ENCODE data around the gene GSTM4. TPM values are rescaled to one million over a fixed set of nuclear protein-coding genes. Genes with fewer than 3 reads are reported as not detected.

Gene GSTM4
- total and polyA plus RNA-seq, 2 experiments from 2014 or later, result 12.8 to 12.9 TPM

DNA sequence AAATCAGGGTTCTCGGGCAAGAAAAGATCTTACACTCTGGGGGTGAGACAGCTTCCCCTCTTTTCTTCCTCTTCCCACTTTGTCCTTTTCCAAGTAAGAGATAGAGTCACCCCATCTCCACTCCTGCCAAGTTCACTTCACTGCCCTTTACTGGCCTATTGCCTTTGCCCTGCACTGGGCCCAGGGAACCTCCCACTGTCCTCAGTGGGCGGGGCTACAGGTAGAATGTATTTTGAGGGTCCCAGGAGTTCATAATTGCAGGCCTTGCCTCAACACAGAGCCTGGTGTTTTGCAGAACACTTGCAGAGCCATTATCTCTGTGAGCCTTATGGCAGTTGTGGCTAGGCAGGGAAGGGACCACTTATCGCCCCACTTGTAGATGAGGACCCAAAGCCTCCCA is 33.0 kb upstream of the GSTM4 start:
- H3K27ac Mint-ChIP-seq, result peak overlapping the region; percentile 36; the same call in 1 of the 2 replicates
- H3K36me3 Mint-ChIP-seq (ENCODE audit: low read depth), result peaks cover 9% of the 10 kb centered on the region
- no peak for ATAC-seq
- Histone ChIP-seq H2AFZ (no peak overlapping the region), H4K20me1 (replicated peaks; ENCODE audit: insufficient read depth) (peaks cover 4% of the 10 kb centered on the region; the same call in 1 of the 2 replicates), H3K36me3 (ENCODE audit: insufficient read depth) (no peaks in the 10 kb centered on the region), H3K4me2 (no peak overlapping the region), H3K79me2 (replicated peaks; ENCODE audit: insufficient read depth) (peaks cover 37% of the 10 kb centered on the region), H3K9me2 (ENCODE audit: insufficient read depth) (no peaks in the 10 kb centered on the region), H3K4me3 (no peak overlapping the region), H3K27ac (ENCODE audit: low read depth) (no peak overlapping the region), H3F3A (replicated peaks; ENCODE audit: low read depth) (no peaks in the 10 kb centered on the region), H3K4me1 (ENCODE audit: insufficient read depth) (peaks cover 17% of the 10 kb centered on the region), H3K27me3 (ENCODE audit: insufficient read depth) (no peaks in the 10 kb centered on the region)
- H3K9me3 Mint-ChIP-seq, result no peaks in the 10 kb centered on the region
- peaks cover 36% of the 10 kb centered on the region for H3K4me1 Mint-ChIP-seq
- H3K4me3 Mint-ChIP-seq, result no peak overlapping the region
- TF ChIP-seq NANOG (IDR thresholded peaks at IDR 0.05; ENCODE audit: borderline replicate concordance), result no peak
- TF ChIP-seq, protein P1, sequence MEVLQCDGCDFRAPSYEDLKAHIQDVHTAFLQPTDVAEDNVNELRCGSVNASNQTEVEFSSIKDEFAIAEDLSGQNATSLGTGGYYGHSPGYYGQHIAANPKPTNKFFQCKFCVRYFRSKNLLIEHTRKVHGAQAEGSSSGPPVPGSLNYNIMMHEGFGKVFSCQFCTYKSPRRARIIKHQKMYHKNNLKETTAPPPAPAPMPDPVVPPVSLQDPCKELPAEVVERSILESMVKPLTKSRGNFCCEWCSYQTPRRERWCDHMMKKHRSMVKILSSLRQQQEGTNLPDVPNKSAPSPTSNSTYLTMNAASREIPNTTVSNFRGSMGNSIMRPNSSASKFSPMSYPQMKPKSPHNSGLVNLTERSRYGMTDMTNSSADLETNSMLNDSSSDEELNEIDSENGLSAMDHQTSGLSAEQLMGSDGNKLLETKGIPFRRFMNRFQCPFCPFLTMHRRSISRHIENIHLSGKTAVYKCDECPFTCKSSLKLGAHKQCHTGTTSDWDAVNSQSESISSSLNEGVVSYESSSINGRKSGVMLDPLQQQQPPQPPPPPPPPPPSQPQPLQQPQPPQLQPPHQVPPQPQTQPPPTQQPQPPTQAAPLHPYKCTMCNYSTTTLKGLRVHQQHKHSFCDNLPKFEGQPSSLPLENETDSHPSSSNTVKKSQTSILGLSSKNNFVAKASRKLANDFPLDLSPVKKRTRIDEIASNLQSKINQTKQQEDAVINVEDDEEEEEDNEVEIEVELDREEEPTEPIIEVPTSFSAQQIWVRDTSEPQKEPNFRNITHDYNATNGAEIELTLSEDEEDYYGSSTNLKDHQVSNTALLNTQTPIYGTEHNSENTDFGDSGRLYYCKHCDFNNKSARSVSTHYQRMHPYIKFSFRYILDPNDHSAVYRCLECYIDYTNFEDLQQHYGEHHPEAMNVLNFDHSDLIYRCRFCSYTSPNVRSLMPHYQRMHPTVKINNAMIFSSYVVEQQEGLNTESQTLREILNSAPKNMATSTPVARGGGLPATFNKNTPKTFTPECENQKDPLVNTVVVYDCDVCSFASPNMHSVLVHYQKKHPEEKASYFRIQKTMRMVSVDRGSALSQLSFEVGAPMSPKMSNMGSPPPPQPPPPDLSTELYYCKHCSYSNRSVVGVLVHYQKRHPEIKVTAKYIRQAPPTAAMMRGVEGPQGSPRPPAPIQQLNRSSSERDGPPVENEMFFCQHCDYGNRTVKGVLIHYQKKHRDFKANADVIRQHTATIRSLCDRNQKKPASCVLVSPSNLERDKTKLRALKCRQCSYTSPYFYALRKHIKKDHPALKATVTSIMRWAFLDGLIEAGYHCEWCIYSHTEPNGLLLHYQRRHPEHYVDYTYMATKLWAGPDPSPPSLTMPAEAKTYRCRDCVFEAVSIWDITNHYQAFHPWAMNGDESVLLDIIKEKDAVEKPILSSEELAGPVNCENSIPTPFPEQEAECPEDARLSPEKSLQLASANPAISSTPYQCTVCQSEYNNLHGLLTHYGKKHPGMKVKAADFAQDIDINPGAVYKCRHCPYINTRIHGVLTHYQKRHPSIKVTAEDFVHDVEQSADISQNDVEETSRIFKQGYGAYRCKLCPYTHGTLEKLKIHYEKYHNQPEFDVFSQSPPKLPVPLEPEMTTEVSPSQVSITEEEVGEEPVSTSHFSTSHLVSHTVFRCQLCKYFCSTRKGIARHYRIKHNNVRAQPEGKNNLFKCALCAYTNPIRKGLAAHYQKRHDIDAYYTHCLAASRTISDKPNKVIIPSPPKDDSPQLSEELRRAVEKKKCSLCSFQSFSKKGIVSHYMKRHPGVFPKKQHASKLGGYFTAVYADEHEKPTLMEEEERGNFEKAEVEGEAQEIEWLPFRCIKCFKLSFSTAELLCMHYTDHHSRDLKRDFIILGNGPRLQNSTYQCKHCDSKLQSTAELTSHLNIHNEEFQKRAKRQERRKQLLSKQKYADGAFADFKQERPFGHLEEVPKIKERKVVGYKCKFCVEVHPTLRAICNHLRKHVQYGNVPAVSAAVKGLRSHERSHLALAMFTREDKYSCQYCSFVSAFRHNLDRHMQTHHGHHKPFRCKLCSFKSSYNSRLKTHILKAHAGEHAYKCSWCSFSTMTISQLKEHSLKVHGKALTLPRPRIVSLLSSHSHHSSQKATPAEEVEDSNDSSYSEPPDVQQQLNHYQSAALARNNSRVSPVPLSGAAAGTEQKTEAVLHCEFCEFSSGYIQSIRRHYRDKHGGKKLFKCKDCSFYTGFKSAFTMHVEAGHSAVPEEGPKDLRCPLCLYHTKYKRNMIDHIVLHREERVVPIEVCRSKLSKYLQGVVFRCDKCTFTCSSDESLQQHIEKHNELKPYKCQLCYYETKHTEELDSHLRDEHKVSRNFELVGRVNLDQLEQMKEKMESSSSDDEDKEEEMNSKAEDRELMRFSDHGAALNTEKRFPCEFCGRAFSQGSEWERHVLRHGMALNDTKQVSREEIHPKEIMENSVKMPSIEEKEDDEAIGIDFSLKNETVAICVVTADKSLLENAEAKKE (CRISPR knock-in tag; IDR thresholded peaks at IDR 0.05), result no peak
- no peak for TF ChIP-seq ZNF114 (CRISPR knock-in tag; IDR thresholded peaks at IDR 0.05)
- DNase-seq (ENCODE audit: low spot score), result no peak
- peaks cover 4% of the 10 kb centered on the region for H3K27me3 Mint-ChIP-seq (ENCODE audit: insufficient read depth, low read depth, poor library complexity)

GRCh38 chr1:109623601-109624161 is 32.2 kb upstream of the GSTM4 start:
- Histone ChIP-seq H3K4me1 (ENCODE audit: insufficient read depth) (peaks cover 13% of the 10 kb centered on the region), H3K4me2 (no peak overlapping the region), H3K27me3 (ENCODE audit: insufficient read depth) (no peaks in the 10 kb centered on the region), H2AFZ (no peak overlapping the region), H3K27ac (ENCODE audit: low read depth) (no peak overlapping the region), H3K79me2 (replicated peaks; ENCODE audit: insufficient read depth) (peaks cover 37% of the 10 kb centered on the region), H3K36me3 (ENCODE audit: insufficient read depth) (no peaks in the 10 kb centered on the region), H3K4me3 (no peak overlapping the region), H3K9me2 (ENCODE audit: insufficient read depth) (no peaks in the 10 kb centered on the region), H3F3A (replicated peaks; ENCODE audit: low read depth) (no peaks in the 10 kb centered on the region), H4K20me1 (replicated peaks; ENCODE audit: insufficient read depth) (peaks cover 4% of the 10 kb centered on the region; the same call in 1 of the 2 replicates)
- Mint-ChIP-seq H3K4me1 (peaks cover 34% of the 10 kb centered on the region), H3K27ac (peak overlapping the region; percentile 84; the same call in 1 of the 2 replicates), H3K27me3 (ENCODE audit: insufficient read depth, low read depth, poor library complexity) (peaks cover 3% of the 10 kb centered on the region), H3K9me3 (no peaks in the 10 kb centered on the region), H3K36me3 (ENCODE audit: low read depth) (peaks cover 16% of the 10 kb centered on the region), H3K4me3 (no peak overlapping the region)
- DNase-seq (ENCODE audit: low spot score), result no peak
- ATAC-seq, result no peak
- TF ChIP-seq NANOG (IDR thresholded peaks at IDR 0.05; ENCODE audit: borderline replicate concordance) (no peak), EZH2phosphoT487 (IDR thresholded peaks at IDR 0.05; ENCODE audit: unreplicated experiment) (no peak), ZNF331 (CRISPR knock-in tag; IDR thresholded peaks at IDR 0.05; ENCODE audit: low read depth) (no peak)
- TF ChIP-seq, protein P2, sequence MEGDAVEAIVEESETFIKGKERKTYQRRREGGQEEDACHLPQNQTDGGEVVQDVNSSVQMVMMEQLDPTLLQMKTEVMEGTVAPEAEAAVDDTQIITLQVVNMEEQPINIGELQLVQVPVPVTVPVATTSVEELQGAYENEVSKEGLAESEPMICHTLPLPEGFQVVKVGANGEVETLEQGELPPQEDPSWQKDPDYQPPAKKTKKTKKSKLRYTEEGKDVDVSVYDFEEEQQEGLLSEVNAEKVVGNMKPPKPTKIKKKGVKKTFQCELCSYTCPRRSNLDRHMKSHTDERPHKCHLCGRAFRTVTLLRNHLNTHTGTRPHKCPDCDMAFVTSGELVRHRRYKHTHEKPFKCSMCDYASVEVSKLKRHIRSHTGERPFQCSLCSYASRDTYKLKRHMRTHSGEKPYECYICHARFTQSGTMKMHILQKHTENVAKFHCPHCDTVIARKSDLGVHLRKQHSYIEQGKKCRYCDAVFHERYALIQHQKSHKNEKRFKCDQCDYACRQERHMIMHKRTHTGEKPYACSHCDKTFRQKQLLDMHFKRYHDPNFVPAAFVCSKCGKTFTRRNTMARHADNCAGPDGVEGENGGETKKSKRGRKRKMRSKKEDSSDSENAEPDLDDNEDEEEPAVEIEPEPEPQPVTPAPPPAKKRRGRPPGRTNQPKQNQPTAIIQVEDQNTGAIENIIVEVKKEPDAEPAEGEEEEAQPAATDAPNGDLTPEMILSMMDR (conservative IDR thresholded peaks at IDR 0.05; ENCODE audit: low read depth in 2 of 2), result no peak
